ENCODE results near the gene BAIAP2L2.
"Not testable (repeated sequence)": the region's sequence is repeated elsewhere in the genome, so short reads cannot be mapped to it uniquely, and the experiment has no call there.

BAIAP2L2 gene

DNA sequence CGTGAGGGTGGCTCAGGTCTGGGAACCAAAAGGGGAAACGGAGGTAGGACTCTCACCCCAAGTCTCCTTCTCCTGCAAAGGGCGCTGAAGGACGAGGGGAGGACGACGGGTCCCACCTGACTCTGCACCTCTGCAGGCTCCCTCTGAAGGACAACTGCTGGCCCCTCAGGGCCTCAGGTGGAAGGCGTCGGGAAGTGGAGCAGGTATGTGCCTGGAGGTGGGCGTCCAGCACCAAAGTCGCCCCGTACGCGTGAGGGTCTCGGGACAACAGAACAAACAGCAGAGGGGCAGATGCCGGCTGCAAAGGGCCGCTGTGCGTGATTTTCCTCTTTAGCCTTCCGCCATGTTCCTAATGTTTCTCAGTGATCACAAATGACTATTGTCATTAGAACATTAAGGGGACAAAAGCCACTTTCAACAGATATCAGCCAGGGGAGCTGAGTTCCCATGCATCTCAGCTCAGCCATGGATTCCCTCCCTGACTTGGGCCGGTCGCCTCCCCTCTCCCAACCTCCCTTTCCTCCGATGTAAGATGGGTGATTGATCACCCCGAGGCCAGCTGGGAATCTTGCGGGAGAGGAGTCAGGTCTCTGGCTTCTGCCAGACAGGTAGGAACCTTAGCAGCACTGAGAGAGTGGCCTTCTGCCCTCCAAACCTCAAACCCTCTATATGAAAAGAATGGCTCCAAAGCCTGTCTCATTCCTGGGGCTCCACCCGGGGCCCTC is 27.3 kb downstream of the BAIAP2L2 start:
- H3K27me3 ChIP-seq (ENCODE audit: insufficient read depth, low read length): peaks cover 40% of the 10 kb centered on the region
- H3K4me1 ChIP-seq (ENCODE audit: insufficient read depth, low read length): peaks cover 7% of the 10 kb centered on the region; the same call in 1 of the 2 replicates
- no peak overlapping the region; the same call in 1 of the 2 replicates for H3K9ac ChIP-seq (ENCODE audit: low read depth, low read length)
- H3K9me3 ChIP-seq (ENCODE audit: insufficient read depth, low read depth, low read length): no peaks in the 10 kb centered on the region
- H3K4me3 ChIP-seq (ENCODE audit: low read length): no peak overlapping the region
- no peaks in the 10 kb centered on the region for H3K36me3 ChIP-seq (ENCODE audit: insufficient read depth, low read depth, low read length)
- no peak overlapping the region for H3K27ac ChIP-seq (ENCODE audit: low read length)

DNA sequence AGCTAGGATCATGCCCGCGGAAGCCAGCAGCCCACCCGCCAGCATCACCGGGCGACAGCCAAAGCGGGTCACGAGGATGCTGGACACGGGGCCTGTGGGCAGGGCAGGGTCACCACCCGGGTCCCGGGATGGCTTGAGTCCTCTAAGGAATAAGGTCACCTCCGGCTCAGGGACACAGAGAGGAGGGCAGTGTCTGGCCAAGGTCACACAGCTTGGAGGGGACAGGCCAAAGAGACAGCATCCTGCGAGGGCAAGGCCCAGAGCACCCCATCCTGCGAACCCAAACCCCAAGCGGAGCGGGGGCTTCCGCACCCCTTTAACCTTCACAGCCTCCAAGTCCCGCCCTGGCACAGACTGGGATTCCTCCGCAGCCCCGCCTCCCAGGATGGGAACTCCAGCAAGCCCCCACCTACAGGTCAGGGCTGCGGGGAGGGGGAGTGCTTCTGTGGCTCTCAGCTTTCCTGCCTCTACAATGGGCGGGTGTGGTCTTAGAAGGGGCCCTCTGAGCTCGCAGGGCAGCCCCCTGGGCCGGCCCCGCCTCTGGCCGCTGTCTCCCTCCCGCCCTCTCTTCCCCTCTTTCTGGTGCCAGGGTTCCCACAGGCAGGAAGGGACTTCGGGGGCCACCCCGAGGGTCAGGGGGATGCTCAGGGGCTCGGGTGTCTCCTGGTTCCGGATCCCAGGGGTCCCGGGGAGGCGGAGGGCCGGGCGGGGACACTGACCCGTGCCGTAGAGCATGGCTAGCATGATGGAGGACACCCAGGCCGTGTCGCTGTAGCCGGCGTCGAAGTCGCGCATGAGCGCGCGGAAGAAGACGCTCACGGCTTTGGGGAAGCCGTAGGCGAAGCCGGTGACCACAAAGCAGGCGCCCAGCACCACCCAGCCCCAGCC is 28.3 kb downstream of the BAIAP2L2 start:
- Histone ChIP-seq H3K9ac (ENCODE audit: low read depth, low read length) (no peak overlapping the region), H3K4me3 (ENCODE audit: low read length) (no peak overlapping the region), H3K27ac (ENCODE audit: low read length) (no peak overlapping the region), H3K27me3 (ENCODE audit: insufficient read depth, low read length) (peaks cover 40% of the 10 kb centered on the region), H3K36me3 (ENCODE audit: insufficient read depth, low read depth, low read length) (no peaks in the 10 kb centered on the region), H3K9me3 (ENCODE audit: insufficient read depth, low read depth, low read length) (no peaks in the 10 kb centered on the region), H3K4me1 (ENCODE audit: insufficient read depth, low read length) (peaks cover 7% of the 10 kb centered on the region; the same call in 1 of the 2 replicates)

DNA sequence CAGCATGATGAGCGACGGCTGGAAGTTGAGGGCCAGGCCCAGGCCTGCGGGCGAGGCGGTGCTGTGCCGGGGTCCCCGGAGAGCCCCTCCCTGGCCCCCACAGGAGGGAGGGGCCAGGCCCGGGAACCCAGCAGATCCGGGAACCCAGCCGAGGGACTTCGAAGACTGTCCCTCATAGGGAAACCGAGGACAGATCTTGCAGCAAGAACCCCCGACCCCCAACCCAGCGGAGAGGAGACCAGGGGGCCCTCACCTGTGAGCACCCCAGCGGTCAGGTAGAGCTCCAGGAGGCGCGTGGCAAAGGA is 28.9 kb downstream of the BAIAP2L2 start:
- Histone ChIP-seq H3K27ac (ENCODE audit: low read length) (no peak overlapping the region), H3K27me3 (ENCODE audit: insufficient read depth, low read length) (peaks cover 40% of the 10 kb centered on the region), H3K4me1 (ENCODE audit: insufficient read depth, low read length) (peaks cover 7% of the 10 kb centered on the region; the same call in 1 of the 2 replicates), H3K9me3 (ENCODE audit: insufficient read depth, low read depth, low read length) (no peaks in the 10 kb centered on the region), H3K9ac (ENCODE audit: low read depth, low read length) (no peak overlapping the region), H3K4me3 (ENCODE audit: low read length) (peak overlapping the region; percentile 22; the same call in 1 of the 2 replicates), H3K36me3 (ENCODE audit: insufficient read depth, low read depth, low read length) (no peaks in the 10 kb centered on the region)

DNA sequence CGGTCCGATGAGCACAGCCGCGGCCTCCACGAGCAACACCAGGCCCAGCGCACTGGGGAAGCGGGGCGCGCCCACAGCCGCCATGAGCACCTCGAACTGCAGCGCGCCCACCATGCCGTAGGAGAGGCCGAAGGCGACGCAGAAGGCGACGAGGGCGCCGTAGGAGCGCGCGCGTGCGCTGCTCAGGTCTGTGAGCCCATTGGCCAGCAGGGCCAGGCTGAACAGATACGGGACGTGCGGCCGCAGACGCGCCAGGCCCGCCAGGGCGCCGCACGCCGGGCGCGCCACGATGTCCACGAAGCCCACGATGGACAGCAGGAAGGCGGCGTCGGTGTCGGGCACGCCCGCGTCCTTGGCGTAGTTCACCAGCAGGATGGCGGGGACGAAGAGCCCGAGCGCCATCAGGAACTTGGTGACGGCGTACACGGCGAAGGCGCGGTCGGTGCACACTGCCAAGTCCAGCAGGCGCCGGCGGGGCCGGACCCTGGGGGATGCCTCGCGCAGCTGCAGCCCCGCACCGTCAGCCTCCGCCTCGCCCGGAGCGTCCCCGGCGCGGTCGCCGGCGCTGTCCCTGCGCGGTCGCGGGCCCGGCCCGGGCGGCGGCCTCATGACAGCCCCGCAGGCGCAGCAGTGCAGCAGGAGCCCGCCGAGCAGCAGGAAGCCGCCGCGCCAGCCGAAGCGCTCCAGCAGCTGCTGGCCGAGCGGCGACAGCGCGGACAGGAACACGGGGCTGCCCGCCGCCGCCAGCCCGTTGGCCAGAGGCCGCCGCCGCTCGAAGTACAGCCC is 29.4 kb downstream of the BAIAP2L2 start:
- H3K9ac ChIP-seq (ENCODE audit: low read depth, low read length): no peak overlapping the region
- H3K4me1 ChIP-seq (ENCODE audit: insufficient read depth, low read length): peaks cover 7% of the 10 kb centered on the region; the same call in 1 of the 2 replicates
- H3K27ac ChIP-seq (ENCODE audit: low read length): no peak overlapping the region
- no peaks in the 10 kb centered on the region for H3K9me3 ChIP-seq (ENCODE audit: insufficient read depth, low read depth, low read length)
- no peaks in the 10 kb centered on the region for H3K36me3 ChIP-seq (ENCODE audit: insufficient read depth, low read depth, low read length)
- peaks cover 40% of the 10 kb centered on the region for H3K27me3 ChIP-seq (ENCODE audit: insufficient read depth, low read length)
- H3K4me3 ChIP-seq (ENCODE audit: low read length): peak overlapping the region; percentile 58

DNA sequence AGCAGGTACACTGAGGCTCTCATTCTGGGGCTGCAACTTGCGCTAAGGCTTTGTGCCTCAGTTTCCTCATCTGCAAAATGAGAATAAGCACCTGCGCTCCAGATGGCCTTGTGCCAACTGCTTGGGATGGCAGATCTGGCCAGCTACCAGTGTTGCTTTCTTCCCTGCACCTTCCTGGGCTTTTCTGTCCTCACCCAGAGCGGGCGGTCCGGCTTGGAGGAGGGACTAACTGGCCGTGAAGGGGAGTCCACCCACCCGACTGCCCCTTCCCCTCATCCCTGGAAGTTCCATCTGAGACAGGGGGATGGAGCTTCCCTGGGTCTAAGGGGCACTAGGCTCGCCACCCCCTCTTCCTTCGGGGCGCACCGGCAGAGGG is 30.0 kb downstream of the BAIAP2L2 start:
- Histone ChIP-seq H3K4me1 (ENCODE audit: insufficient read depth, low read length) (peaks cover 7% of the 10 kb centered on the region; the same call in 1 of the 2 replicates), H3K27me3 (ENCODE audit: insufficient read depth, low read length) (peaks cover 40% of the 10 kb centered on the region), H3K4me3 (ENCODE audit: low read length) (peak overlapping the region; percentile 58; the same call in 1 of the 2 replicates), H3K36me3 (ENCODE audit: insufficient read depth, low read depth, low read length) (no peaks in the 10 kb centered on the region), H3K27ac (ENCODE audit: low read length) (no peak overlapping the region), H3K9me3 (ENCODE audit: insufficient read depth, low read depth, low read length) (no peaks in the 10 kb centered on the region), H3K9ac (ENCODE audit: low read depth, low read length) (no peak overlapping the region)

DNA sequence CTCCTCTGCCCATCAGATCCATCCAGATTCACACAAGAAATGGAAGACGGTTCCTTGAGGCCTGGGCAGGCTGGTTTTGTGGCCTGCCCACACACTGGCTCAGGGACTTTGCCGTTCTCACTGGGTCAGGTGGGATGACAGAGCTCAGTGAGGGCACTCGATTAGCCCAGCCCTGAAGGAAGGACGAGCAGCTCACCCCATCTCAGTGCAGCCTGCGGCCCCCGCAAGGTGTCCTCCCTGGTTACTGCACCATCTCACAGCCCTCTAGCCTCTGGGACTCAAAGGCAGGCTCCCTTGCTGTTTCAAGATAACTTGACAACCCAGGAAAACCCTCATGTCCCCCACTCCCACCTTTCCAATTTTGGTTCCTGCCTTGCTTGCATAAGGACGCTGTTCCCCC is 30.7 kb downstream of the BAIAP2L2 start:
- H3K27ac ChIP-seq (ENCODE audit: low read length): no peak overlapping the region
- no peaks in the 10 kb centered on the region for H3K9me3 ChIP-seq (ENCODE audit: insufficient read depth, low read depth, low read length)
- peaks cover 4% of the 10 kb centered on the region; the same call in 1 of the 2 replicates for H3K4me1 ChIP-seq (ENCODE audit: insufficient read depth, low read length)
- H3K4me3 ChIP-seq (ENCODE audit: low read length): no peak overlapping the region
- peaks cover 40% of the 10 kb centered on the region for H3K27me3 ChIP-seq (ENCODE audit: insufficient read depth, low read length)
- H3K36me3 ChIP-seq (ENCODE audit: insufficient read depth, low read depth, low read length): no peaks in the 10 kb centered on the region
- H3K9ac ChIP-seq (ENCODE audit: low read depth, low read length): no peak overlapping the region

GRCh38 chr22:38079208-38079607 is 31.3 kb downstream of the BAIAP2L2 start:
- not testable (repeated sequence) for H3K4me1 ChIP-seq (ENCODE audit: insufficient read depth, low read length); H3K4me3 ChIP-seq (ENCODE audit: low read length); H3K9me3 ChIP-seq (ENCODE audit: insufficient read depth, low read depth, low read length); H3K36me3 ChIP-seq (ENCODE audit: insufficient read depth, low read depth, low read length); H3K9ac ChIP-seq (ENCODE audit: low read depth, low read length); H3K27ac ChIP-seq (ENCODE audit: low read length)
- H3K27me3 ChIP-seq (ENCODE audit: insufficient read depth, low read length): peaks cover 40% of the 10 kb centered on the region

DNA sequence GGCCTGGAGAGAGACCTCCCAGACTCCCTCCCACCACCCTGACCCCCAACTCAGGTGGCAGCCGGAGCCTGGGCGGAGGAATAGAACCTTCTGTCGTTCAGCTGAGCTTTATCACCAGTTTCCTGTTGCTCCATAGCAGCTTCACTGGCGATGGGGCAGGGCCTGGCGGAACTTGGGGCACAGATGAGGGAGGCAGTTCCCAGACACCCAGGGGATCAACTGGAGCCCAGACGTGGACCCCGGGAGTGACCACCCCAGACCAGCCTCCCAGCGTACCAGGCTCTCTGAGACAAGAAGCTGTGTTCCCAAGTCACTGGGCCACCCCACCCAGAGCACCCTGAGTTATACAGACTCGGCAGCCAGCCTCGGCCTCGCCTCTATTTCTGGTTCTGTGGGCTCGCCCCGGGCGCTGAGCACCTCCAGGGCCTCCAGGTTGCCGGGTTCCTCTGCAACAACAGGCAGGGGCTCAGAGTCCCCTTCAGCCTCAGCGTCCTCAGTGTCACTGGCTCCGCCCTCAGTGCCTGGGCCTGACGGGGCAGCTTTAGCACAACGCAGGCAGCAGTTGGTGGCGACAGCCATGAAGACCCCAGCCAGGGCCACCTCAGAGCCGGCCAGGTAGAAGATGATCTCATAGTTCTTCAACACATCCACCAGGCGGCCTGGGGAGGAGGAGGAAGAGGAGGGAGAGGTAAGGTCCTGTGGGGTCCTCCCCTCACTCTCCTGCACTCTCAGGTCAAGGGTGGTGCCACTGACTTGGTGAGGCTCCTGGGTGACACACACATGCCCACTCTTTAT is 32.2 kb downstream of the BAIAP2L2 start:
- Histone ChIP-seq H3K9me3 (ENCODE audit: insufficient read depth, low read depth, low read length) (no peaks in the 10 kb centered on the region), H3K27me3 (ENCODE audit: insufficient read depth, low read length) (peaks cover 38% of the 10 kb centered on the region), H3K4me3 (ENCODE audit: low read length) (no peak overlapping the region), H3K27ac (ENCODE audit: low read length) (no peak overlapping the region), H3K36me3 (ENCODE audit: insufficient read depth, low read depth, low read length) (peaks cover 13% of the 10 kb centered on the region), H3K4me1 (ENCODE audit: insufficient read depth, low read length) (no peaks in the 10 kb centered on the region), H3K9ac (ENCODE audit: low read depth, low read length) (no peak overlapping the region)

DNA sequence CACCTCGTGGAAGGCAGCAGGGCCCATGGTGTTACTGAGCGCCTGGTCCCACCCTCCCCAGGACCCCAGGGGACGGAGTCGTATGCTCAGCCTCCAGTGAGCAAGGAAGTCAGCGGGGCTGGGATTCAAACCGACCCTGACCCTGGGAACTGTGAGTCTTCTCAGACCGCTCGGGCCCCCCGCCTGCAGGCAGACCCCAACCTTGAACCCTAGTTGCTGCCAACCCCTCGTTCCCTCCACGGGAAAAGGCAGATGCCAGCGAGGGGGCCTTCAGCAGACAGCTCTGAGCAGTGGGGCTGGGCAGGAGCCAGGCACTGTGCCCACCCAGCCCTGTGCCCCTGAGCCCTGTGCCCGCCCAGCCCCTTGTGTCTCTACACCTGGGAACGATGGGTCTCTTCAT is 32.9 kb downstream of the BAIAP2L2 start:
- no peaks in the 10 kb centered on the region for H3K4me1 ChIP-seq (ENCODE audit: insufficient read depth, low read length)
- no peak overlapping the region for H3K9ac ChIP-seq (ENCODE audit: low read depth, low read length)
- no peak overlapping the region for H3K27ac ChIP-seq (ENCODE audit: low read length)
- no peak overlapping the region for H3K4me3 ChIP-seq (ENCODE audit: low read length)
- H3K36me3 ChIP-seq (ENCODE audit: insufficient read depth, low read depth, low read length): peaks cover 19% of the 10 kb centered on the region
- peaks cover 32% of the 10 kb centered on the region for H3K27me3 ChIP-seq (ENCODE audit: insufficient read depth, low read length)
- no peaks in the 10 kb centered on the region for H3K9me3 ChIP-seq (ENCODE audit: insufficient read depth, low read depth, low read length)

DNA sequence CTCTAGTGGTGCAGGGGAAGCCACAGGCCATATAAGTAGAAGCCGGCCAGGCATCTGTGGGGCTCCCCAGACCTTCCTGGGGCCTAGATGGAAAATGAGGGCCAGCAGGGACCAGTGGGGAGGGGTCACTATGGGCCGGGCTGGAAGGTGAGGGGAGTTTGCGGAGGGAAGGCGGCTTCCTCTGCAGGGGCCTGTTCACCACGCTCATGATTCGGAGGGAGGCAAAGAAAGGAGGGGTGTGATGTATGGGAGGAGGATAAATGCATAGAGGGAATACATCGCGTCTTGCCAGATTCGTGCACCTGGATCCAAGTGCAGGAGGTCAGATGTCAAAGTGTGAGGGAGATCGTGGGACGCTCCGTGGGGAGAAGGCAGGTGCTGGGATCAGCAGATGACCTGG is 33.4 kb downstream of the BAIAP2L2 start:
- no peak overlapping the region for H3K4me3 ChIP-seq (ENCODE audit: low read length)
- H3K4me1 ChIP-seq (ENCODE audit: insufficient read depth, low read length): no peaks in the 10 kb centered on the region
- H3K36me3 ChIP-seq (ENCODE audit: insufficient read depth, low read depth, low read length): peaks cover 24% of the 10 kb centered on the region
- H3K27me3 ChIP-seq (ENCODE audit: insufficient read depth, low read length): peaks cover 28% of the 10 kb centered on the region
- H3K9me3 ChIP-seq (ENCODE audit: insufficient read depth, low read depth, low read length): no peaks in the 10 kb centered on the region
- no peak overlapping the region for H3K9ac ChIP-seq (ENCODE audit: low read depth, low read length)
- H3K27ac ChIP-seq (ENCODE audit: low read length): no peak overlapping the region

DNA sequence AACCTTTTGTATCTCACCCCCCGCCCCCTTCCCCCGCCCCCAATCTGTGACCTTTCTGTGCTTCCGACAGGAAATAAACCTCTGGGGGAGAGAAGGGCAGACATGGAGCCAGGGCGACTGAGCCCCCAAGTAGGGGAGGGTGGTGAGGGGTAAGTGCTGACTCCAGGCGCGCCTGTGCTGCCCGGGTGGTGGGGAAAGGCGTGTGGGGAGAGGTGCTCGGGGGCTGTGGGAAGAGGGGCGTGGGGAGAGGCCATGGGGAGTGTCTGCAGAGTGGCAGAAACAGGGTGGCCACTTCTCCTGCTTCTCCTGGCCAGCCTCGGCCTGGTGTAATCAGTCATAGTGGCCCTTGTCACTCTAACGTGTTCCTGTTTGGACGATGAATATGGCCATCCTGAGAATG is 34.5 kb downstream of the BAIAP2L2 start:
- H3K4me1 ChIP-seq (ENCODE audit: insufficient read depth, low read length): no peaks in the 10 kb centered on the region
- H3K27me3 ChIP-seq (ENCODE audit: insufficient read depth, low read length): peaks cover 17% of the 10 kb centered on the region
- H3K9me3 ChIP-seq (ENCODE audit: insufficient read depth, low read depth, low read length): no peaks in the 10 kb centered on the region
- H3K9ac ChIP-seq (ENCODE audit: low read depth, low read length): no peak overlapping the region
- no peak overlapping the region for H3K27ac ChIP-seq (ENCODE audit: low read length)
- peaks cover 34% of the 10 kb centered on the region for H3K36me3 ChIP-seq (ENCODE audit: insufficient read depth, low read depth, low read length)
- no peak overlapping the region for H3K4me3 ChIP-seq (ENCODE audit: low read length)

Measured in iPS-20b (cell line).